GM18519 (cell line): Measurements from ENCODE around the gene SPATA4.

ENCODE experiments used
- ATAC-seq: cut with Tn5 transposase; IDR thresholded peaks from one replicate; pipeline ENCODE4 v1.9.1; 2021; ENCODE audit warnings: mild to moderate bottlenecking, moderate library complexity; ENCODE audit not compliant: unreplicated experiment, low FRiP score

The SPATA4 gene

DNA sequence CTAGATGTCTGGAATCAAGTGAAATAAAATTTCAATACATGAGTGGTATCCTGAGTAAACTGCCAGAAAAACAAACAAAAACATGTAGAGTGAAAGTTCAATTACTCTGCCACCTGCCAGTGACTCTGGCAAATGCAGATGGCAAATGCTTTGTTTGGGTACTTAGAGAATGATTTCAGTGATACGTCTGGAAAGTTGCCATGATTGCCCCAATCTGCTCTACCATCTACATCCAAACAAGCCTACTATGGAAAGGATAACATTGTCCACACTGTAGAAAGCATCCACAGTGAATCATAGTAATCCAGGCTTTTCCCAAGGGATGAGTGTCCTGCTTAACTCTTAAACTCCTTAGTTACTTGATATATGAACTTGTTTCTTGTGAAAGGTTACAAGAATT lies 3.4 kb downstream of the SPATA4 start:
- no peak for ATAC-seq

GRCh38 chr4:176189891-176190795 lies 5.2 kb downstream of the SPATA4 start:
- no peak for ATAC-seq

DNA sequence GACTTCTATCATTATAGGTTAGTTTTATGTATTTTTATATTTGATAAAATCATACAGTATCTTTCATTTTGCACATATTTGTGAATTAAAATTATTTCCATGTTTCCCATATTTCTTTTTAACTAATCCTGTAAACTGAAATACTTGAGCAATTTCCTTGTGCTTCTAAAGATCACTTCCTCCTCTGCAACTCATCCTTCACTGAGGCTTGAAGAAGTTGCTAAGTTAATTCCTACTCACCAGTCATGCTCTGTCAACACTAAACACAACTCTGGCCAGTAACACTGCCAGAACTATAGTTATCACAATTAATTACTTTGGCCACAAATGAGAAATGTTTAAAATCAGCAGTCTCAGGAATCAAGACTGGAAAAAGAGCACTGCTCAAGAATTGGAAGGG lies 6.7 kb downstream of the SPATA4 start:
- ATAC-seq, result no peak

DNA sequence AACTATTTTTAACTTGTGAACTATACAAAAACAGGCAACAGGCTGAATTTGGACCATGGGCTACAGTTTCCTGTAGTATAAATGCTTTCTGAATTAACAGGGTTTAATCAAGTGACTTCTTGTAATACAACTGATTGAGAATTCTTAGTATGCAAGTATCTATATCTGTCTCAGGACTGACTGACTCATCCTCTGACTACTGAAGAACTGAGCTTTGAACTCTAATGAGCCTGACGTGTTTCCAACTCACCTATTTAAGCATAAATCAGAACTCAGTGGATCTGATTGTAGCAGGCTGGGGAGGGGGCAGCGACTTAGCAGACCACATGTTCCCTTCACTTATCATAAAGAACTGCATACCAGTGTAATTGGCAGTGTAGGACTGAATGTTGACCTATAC lies 7.8 kb downstream of the SPATA4 start:
- no peak for ATAC-seq

DNA sequence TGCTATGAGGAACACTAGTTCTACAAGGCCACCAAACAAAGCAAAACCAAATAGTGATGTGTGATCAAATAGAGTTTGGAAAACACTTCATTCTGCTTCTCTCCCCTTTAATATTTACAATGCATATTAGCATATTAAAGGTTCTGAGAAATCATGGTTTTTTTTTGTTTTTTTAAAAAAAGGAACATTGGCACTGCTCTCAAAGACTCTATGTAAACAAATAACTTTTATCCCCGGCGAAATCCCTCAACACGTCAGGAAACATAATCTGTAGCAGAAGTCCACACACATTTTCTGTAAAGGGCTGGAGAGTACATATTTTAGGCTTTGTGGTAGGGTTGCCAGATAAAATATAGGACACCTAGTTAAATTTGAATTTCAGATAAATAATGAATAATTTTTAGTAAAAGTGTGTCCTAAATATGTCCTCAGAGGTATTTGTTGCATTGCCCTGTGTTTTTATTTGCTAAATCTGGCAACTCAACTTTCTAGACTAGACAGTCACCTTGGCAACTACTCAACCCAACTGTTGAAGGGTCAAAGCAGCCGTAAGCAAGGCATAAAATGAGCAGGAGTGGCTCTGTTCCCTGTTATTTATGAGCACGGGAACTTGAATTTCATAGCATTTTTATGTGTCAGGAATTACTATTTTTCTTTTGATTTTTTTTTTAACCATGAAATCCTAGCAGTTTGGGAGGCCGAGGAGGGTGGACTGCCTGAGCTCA lies 8.6 kb downstream of the SPATA4 start:
- no peak for ATAC-seq

DNA sequence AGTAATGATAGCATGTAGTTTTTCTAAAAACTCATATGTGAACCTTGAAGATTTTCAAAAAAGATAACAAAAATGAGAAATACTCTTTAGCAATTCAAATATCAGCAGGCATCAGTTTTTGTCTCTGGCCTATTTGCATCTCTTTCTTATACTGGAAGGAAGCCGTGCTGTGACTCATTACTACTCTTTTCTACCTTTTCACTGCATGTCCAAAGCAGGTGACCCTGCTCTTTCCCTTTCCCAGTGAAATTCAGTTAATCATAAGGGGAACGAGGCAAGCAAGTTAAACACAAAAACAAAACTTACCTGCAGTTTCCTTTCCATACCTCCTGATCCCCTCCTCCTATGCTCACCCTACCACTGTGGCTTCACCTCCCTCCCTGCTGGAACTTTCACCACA lies 9.3 kb downstream of the SPATA4 start:
- no peak for ATAC-seq

- no peak for ATAC-seq
Measured at GRCh38 chr4:176185051-176185450, 10.3 kb downstream of the SPATA4 start.

- no peak for ATAC-seq
Measured at GRCh38 chr4:176163041-176163440, 32.3 kb downstream of the SPATA4 start.

DNA sequence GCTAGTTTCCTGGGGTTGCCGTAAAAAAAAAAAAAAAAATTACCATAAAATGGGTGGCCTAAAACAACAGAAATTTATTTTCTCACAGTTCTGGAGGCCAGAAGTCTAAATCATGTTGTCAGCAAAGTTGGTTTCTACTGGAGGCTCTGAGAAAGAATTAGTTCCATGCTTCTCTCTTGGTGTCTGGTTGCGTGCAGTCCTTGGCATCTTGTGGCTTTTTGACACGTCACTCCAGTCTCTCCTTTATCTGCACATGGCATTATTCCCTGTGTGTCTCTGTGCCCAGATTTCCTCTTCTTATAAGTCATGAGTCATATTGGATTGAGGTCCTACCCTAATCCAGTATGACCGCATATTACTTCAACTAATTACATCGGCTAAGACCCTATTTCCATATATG lies 38.7 kb downstream of the SPATA4 start:
- no peak for ATAC-seq

DNA sequence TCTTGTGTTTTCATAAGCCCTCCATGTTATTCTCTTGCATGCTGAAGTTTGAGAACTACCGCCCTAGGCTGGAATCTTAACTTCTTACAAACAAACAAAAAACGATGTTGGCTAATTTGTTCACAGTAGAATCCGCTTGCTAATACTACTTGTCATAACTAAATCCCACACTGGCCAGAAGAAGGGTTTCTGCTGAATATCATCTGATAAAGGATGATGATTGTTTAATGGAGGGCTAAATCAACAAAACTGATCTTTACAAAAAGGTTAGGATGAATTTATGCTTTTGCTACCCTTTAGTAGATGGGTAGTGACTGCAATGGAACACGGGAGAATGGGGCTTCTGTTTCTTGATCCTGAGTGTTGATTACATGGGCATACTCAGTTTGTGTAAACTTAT lies 42.3 kb downstream of the SPATA4 start:
- ATAC-seq, result no peak

GRCh38 chr4:176150704-176151103 lies 44.7 kb downstream of the SPATA4 start:
- ATAC-seq, result no peak

DNA sequence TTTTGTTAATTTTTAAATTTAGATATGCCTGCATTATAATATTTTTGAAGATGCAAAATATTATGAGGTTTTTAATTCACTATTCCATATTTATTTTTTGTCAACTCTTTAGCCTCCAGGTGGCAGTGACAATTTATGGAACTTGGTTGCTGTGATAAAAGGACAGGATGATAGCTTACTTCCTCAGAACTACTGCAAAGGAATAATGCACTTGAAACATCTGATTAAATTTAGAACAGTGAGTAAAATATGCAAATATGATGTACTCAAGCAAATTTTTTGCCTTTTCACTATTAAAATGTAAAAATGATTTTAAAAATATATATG lies 45.1 kb downstream of the SPATA4 start:
- peak; percentile 40 for ATAC-seq

DNA sequence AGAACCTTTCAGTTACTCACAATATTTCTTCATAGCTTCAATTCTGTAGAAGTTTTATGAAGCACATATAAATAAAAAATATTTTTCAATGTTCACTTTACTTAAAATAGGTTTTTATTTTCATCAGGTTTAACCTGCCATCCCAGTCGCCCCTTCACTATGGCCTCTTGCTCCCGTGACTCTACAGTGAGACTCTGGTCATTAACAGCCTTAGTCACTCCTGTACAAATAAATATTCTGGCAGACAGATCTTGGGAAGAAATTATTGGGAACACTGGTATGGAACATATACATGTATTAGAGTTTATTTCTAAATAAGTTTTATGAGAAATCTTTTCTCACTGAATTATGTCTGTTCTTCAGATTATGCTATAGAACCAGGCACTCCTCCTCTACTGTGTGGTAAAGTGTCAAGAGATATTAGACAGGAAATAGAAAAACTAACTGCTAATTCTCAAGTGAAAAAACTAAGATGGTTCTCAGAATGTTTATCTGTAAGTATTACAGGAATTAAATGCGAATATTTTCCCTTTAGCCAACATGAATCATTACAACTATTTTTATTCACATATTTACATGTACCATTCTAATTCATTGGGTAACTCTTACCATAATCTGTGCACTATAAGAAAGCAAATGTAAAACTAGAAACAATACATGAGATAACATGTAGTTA lies 45.6 kb downstream of the SPATA4 start:
- ATAC-seq, result peak; percentile 16

DNA sequence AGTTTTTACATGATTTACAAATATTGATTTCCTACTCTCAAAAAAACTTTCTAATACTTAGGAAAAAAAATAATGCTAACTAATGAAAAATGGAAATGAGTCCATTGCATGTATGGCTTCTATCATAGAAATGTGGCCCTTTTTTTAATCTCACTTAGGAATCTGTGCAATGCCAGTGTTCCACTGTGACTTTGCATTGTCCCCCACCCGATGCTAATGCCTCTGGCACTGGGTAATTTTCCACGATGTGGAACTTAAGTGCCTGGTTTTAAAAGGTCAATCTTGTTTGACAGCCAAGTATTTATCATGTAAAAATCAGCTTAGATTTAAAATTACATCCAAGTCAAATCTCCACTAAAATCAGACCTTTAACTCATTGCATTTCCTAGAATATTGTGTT lies 53.1 kb downstream of the SPATA4 start:
- ATAC-seq, result no peak

DNA sequence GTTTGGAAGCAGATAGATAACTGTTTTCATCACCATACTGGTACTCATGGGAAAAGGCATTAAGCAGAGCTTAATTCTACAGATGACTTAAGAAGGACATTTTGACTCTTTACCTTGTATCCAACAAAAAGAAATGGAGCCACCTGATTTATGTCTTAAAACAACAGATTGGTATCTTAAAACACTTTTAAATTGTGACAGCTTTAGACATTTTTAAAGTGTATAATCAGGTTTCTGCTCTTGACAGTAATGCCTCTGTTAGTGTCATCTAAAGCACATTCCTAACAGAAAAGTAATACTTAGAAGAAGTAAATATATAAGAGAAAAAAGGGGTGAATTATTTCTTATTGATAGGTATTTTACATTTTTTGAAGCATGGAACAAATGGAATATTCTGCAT lies 55.9 kb downstream of the SPATA4 start:
- no peak for ATAC-seq

DNA sequence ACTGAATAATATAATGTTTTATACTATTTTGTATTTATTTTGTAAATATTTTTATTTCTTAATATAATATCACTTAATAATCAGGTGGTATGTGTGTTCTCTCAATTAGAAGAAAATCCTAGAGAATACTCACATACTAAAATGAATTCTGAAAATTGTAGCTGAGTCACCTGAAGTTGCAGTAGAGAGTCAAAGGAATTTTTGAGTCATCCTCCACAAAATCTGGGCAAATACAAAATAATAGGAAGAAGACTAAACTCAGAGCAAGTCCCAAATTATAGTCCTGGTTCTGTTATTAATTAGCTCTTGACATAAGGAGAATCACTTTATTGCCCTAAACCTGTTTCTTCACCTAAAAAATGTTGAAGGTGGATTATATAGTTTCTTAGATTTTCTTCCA lies 57.8 kb downstream of the SPATA4 start:
- ATAC-seq, result no peak

DNA sequence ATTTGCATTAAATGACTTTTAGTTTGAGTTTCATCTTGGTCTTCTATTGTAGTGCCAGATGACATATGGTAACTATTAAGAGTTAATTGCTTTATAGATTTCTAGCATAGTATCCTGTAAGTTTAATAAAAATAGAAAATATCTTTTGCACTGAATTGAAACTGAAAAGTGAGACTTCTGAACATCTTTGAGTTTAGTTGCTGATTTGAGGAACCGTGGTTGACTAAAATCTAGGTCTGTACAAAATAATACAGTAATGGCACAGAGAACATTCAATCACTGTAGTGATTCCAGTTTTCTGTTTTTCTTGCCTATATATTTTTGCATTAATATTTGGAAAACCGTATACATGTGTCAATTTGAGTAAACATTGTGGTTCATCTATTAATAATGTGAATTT lies 60.7 kb downstream of the SPATA4 start:
- no peak for ATAC-seq
